SK-N-MC (cell line): ENCODE results near the gene UBE3A.

ENCODE experiments used
- DNase-seq: peaks from one replicate; pipeline ENCODE4 v3.0.0-alpha.2; 2011; ENCODE audit warnings: low read depth, low spot score
- H3K27ac ChIP-seq: fragments of 200-600 bp; sonication (generic); 2 replicates; pipeline ENCODE4 v1.5.1; 2016; ENCODE audit warnings: mixed run types
- H3K36me3 ChIP-seq: fragments of 200-600 bp; sonication (generic); 2 replicates; pipeline ENCODE4 v1.6.1; 2017; ENCODE audit warnings: antibody characterized with exemption, low read length, mixed read lengths; ENCODE audit not compliant: insufficient read depth
- H3K4me3 ChIP-seq: fragments of 200-600 bp; sonication (generic); 2 replicates; pipeline ENCODE4 v1.5.1; 2016
- H3K9ac ChIP-seq: fragments of 200-600 bp; sonication (generic); 2 replicates; pipeline ENCODE4 v1.8.0; 2017; ENCODE audit warnings: mixed run types, mixed read lengths; ENCODE audit not compliant: insufficient read length
- H3K9me3 ChIP-seq: fragments of 200-600 bp; sonication (generic); 2 replicates; pipeline ENCODE4 v1.6.1; 2017; ENCODE audit warnings: low read depth, mild to moderate bottlenecking, antibody characterized with exemption, low read length, moderate library complexity, mixed read lengths
- EZH2 ChIP-seq: fragments of 200-600 bp; sonication (generic); IDR thresholded peaks from one replicate; pipeline ENCODE4 v1.6.1; 2017; ENCODE audit warnings: antibody characterized with exemption
- FOXP2 ChIP-seq: optimal IDR thresholded peaks from 2 replicates; pipeline ENCODE3; 2011; ENCODE audit warnings: mild to moderate bottlenecking, moderate library complexity; ENCODE audit not compliant: insufficient read depth; ENCODE audit errors: extremely low read length, control extremely low read depth
- POLR2AphosphoS5 ChIP-seq: IDR thresholded peaks from 2 replicates; pipeline ENCODE4 v1.6.1; 2012; ENCODE audit warnings: mild to moderate bottlenecking, low read depth, low read length, borderline replicate concordance

UBE3A gene

GRCh38 chr15:25347707-25348106, 91.1 kb downstream of the UBE3A start:
- Histone ChIP-seq H3K36me3 (peaks cover 91% of the 10 kb centered on the region), H3K27ac (no peak overlapping the region), H3K4me3 (no peak overlapping the region), H3K9me3 (peaks cover 12% of the 10 kb centered on the region; the same call in 1 of the 2 replicates), H3K9ac (no peak overlapping the region)
- TF ChIP-seq FOXP2, result no peak
- no peak for TF ChIP-seq POLR2AphosphoS5
- TF ChIP-seq EZH2, result no peak
- DNase-seq, result no peak

- Histone ChIP-seq H3K27ac (no peak overlapping the region), H3K36me3 (peaks cover 89% of the 10 kb centered on the region), H3K9ac (no peak overlapping the region), H3K4me3 (no peak overlapping the region), H3K9me3 (peaks cover 12% of the 10 kb centered on the region; the same call in 1 of the 2 replicates)
- no peak for TF ChIP-seq EZH2
- no peak for TF ChIP-seq FOXP2
- no peak for TF ChIP-seq POLR2AphosphoS5
- no peak for DNase-seq
Observed at GRCh38 chr15:25346371-25346770, 92.5 kb downstream of the UBE3A start.

GRCh38 chr15:25345943-25346342, 92.9 kb downstream of the UBE3A start:
- H3K27ac ChIP-seq, result no peak overlapping the region
- no peak for TF ChIP-seq FOXP2
- TF ChIP-seq EZH2, result no peak
- TF ChIP-seq POLR2AphosphoS5, result no peak
- no peak for DNase-seq
- no peak overlapping the region for H3K4me3 ChIP-seq
- H3K36me3 ChIP-seq, result peaks cover 84% of the 10 kb centered on the region
- peaks cover 12% of the 10 kb centered on the region; the same call in 1 of the 2 replicates for H3K9me3 ChIP-seq
- no peak overlapping the region for H3K9ac ChIP-seq

- TF ChIP-seq FOXP2 (no peak), EZH2 (no peak), POLR2AphosphoS5 (no peak)
- Histone ChIP-seq H3K9ac (no peak overlapping the region), H3K27ac (no peak overlapping the region), H3K4me3 (no peak overlapping the region), H3K36me3 (peaks cover 85% of the 10 kb centered on the region), H3K9me3 (peaks cover under 1% of the 10 kb centered on the region; the same call in 1 of the 2 replicates)
- no peak for DNase-seq
Observed at GRCh38 chr15:25342629-25343028, 96.2 kb downstream of the UBE3A start.

GRCh38 chr15:25339431-25339830, 99.4 kb downstream of the UBE3A start:
- no peak for DNase-seq
- H3K36me3 ChIP-seq, result peaks cover 85% of the 10 kb centered on the region
- no peaks in the 10 kb centered on the region for H3K9me3 ChIP-seq
- H3K4me3 ChIP-seq, result no peak overlapping the region
- no peak overlapping the region for H3K27ac ChIP-seq
- H3K9ac ChIP-seq, result no peak overlapping the region
- TF ChIP-seq POLR2AphosphoS5 (no peak), EZH2 (no peak), FOXP2 (no peak)

- no peak for DNase-seq
- Histone ChIP-seq H3K4me3 (no peak overlapping the region), H3K27ac (no peak overlapping the region), H3K36me3 (peaks cover 63% of the 10 kb centered on the region), H3K9me3 (no peaks in the 10 kb centered on the region), H3K9ac (no peak overlapping the region)
- TF ChIP-seq EZH2 (no peak), FOXP2 (no peak), POLR2AphosphoS5 (no peak)
Observed at GRCh38 chr15:25335279-25335678, 103.5 kb downstream of the UBE3A start.

GRCh38 chr15:25333049-25333448, 105.8 kb downstream of the UBE3A start:
- DNase-seq, result no peak
- H3K36me3 ChIP-seq, result peaks cover 43% of the 10 kb centered on the region
- H3K9me3 ChIP-seq, result no peaks in the 10 kb centered on the region
- no peak overlapping the region for H3K4me3 ChIP-seq
- H3K9ac ChIP-seq, result no peak overlapping the region
- no peak overlapping the region for H3K27ac ChIP-seq
- TF ChIP-seq EZH2 (no peak), POLR2AphosphoS5 (no peak), FOXP2 (no peak)

- Histone ChIP-seq H3K9ac (no peak overlapping the region), H3K4me3 (no peak overlapping the region), H3K27ac (no peak overlapping the region), H3K36me3 (peaks cover 36% of the 10 kb centered on the region), H3K9me3 (no peaks in the 10 kb centered on the region)
- no peak for DNase-seq
- TF ChIP-seq EZH2 (no peak), FOXP2 (no peak), POLR2AphosphoS5 (no peak)
Observed at GRCh38 chr15:25332306-25332705, 106.5 kb downstream of the UBE3A start.

GRCh38 chr15:25331860-25332259, 107.0 kb downstream of the UBE3A start:
- no peak for DNase-seq
- no peak overlapping the region for H3K9ac ChIP-seq
- H3K4me3 ChIP-seq, result no peak overlapping the region
- H3K27ac ChIP-seq, result no peak overlapping the region
- peaks cover 31% of the 10 kb centered on the region for H3K36me3 ChIP-seq
- H3K9me3 ChIP-seq, result no peaks in the 10 kb centered on the region
- no peak for TF ChIP-seq POLR2AphosphoS5
- no peak for TF ChIP-seq FOXP2
- no peak for TF ChIP-seq EZH2
